ENCODE results near the gene CLDN15. TPM values are rescaled to one million over a fixed set of nuclear protein-coding genes. Genes with fewer than 3 reads are reported as not detected.
"Not testable (repeated sequence)": the region's sequence is repeated elsewhere in the genome, so short reads cannot be mapped to it uniquely, and the experiment has no call there.

Gene CLDN15
- total RNA-seq, 1 donor, result 3.0 TPM

GRCh38 chr7:101201695-101202602 lies 35.7 kb downstream of the CLDN15 start:
- TF ChIP-seq CTCF (IDR thresholded peaks at IDR 0.05; ENCODE audit: insufficient read depth, low read length), result no peak
- no peak overlapping the region for H3K4me3 ChIP-seq (ENCODE audit: low read depth, low read length)
- DNase-seq (ENCODE audit: low read depth), result no peak

GRCh38 chr7:101200862-101201599 lies 36.6 kb downstream of the CLDN15 start, which contains the start of gene MOGAT3:
TSS of gene MOGAT3 (minus strand) at chr7:101201036. CDS start at chr7:101200854, 182 bp downstream.
- no peak for DNase-seq (ENCODE audit: low read depth)
- TF ChIP-seq CTCF (IDR thresholded peaks at IDR 0.05; ENCODE audit: insufficient read depth, low read length), result no peak

GRCh38 chr7:101200504-101200861 lies 37.1 kb downstream of the CLDN15 start:
- no peak overlapping the region for H3K4me3 ChIP-seq (ENCODE audit: low read depth, low read length)
- no peak for DNase-seq (ENCODE audit: low read depth)
- TF ChIP-seq CTCF (IDR thresholded peaks at IDR 0.05; ENCODE audit: insufficient read depth, low read length), result no peak

More at GRCh38 chr7:101200862-101201599, 36.6 kb downstream of the CLDN15 start, which contains the start of gene MOGAT3:
- no peak within 1 kb of the TSS for H3K4me3 ChIP-seq (ENCODE audit: low read depth, low read length)

DNA sequence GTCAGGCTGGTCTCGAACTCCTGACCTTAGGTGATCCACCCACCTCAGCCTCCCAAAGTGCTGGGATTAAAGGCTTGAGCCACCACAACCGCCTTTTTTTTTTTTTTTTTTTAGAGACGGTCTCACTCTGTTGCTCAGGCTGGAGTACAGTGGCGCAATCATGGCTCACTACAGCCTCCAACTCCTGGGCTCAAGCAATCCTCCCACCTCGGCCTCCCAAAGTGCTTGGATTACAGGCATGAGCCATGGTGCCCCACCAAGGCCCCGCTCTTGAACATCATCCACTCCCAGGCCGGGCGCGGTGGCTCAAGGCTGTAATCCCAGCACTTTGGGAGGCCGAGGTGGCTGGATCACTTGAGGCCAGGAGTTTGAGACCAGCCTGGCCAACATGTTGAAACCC lies 38.1 kb downstream of the CLDN15 start:
- DNase-seq (ENCODE audit: low read depth); H3K4me3 ChIP-seq (ENCODE audit: low read depth, low read length): not testable (repeated sequence)

GRCh38 chr7:101198476-101198875 lies 39.1 kb downstream of the CLDN15 start:
- no peak overlapping the region for H3K4me3 ChIP-seq (ENCODE audit: low read depth, low read length)
- DNase-seq (ENCODE audit: low read depth), result no peak
- no peak for TF ChIP-seq CTCF (IDR thresholded peaks at IDR 0.05; ENCODE audit: insufficient read depth, low read length)

DNA sequence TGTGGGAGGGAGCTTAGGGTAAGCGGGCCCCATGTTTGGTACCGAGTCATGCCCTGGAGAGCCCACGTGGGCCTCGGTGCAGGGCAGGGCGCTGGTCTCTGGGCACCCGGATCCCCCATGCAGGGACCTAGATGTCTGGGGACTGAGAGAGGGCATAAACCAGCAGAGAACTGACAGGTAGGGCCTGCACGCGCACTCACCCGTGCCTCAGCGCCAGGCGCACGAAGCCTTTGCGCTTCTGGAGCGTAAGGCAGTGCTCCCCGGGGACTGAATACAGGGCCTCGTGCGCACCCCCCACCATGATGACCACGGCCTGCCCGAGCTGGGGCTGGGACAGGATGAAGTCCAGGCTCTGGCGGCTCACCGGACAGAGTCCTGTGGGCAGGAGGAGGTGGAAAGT lies 39.6 kb downstream of the CLDN15 start:
- H3K4me3 ChIP-seq (ENCODE audit: low read depth, low read length), result no peak overlapping the region
- no peak for DNase-seq (ENCODE audit: low read depth)
- TF ChIP-seq CTCF (IDR thresholded peaks at IDR 0.05; ENCODE audit: insufficient read depth, low read length), result no peak

- H3K4me3 ChIP-seq (ENCODE audit: low read depth, low read length), result no peak overlapping the region
- no peak for DNase-seq (ENCODE audit: low read depth)
- no peak for TF ChIP-seq CTCF (IDR thresholded peaks at IDR 0.05; ENCODE audit: insufficient read depth, low read length)
Measured at GRCh38 chr7:101195884-101196283, 41.7 kb downstream of the CLDN15 start.

Measured in fibroblast of the aortic adventitia (primary cell).